Upper lobe of left lung (tissue), 4 donors: ENCODE data around the gene SH3TC2.

Source experiments
- POLR2A ChIP-seq, 4 donors: fragments of 450-650 bp; IDR thresholded peaks; one replicate each; pipeline ENCODE4 v1.5.1; 2016 to 2017; ENCODE audit warnings: antibody characterized with exemption in 4 of 4, mild to moderate bottlenecking in 2 of 4
- POLR2AphosphoS5 ChIP-seq, 2 donors: sonication (generic); formaldehyde crosslinking; IDR thresholded peaks; one replicate each; pipeline ENCODE4 v1.5.1; 2017; ENCODE audit warnings: antibody characterized with exemption in 2 of 2

- TF ChIP-seq POLR2A (IDR thresholded peaks at IDR 0.05) (no peak), POLR2AphosphoS5 (IDR thresholded peaks at IDR 0.05) (no peak)
Observed at GRCh38 chr5:149038336-149039080, 24.4 kb downstream of the SH3TC2 start.
